HG03066 (cell line): ENCODE data around the gene RAB40B.
"Not testable (repeated sequence)": the region's sequence is repeated elsewhere in the genome, so short reads cannot be mapped to it uniquely, and the experiment has no call there.

Experiments used
- ATAC-seq: cut with Tn5 transposase; IDR thresholded peaks from one replicate; pipeline ENCODE4 v1.9.1; 2021; ENCODE audit warnings: low read depth; ENCODE audit not compliant: unreplicated experiment

Gene RAB40B

DNA sequence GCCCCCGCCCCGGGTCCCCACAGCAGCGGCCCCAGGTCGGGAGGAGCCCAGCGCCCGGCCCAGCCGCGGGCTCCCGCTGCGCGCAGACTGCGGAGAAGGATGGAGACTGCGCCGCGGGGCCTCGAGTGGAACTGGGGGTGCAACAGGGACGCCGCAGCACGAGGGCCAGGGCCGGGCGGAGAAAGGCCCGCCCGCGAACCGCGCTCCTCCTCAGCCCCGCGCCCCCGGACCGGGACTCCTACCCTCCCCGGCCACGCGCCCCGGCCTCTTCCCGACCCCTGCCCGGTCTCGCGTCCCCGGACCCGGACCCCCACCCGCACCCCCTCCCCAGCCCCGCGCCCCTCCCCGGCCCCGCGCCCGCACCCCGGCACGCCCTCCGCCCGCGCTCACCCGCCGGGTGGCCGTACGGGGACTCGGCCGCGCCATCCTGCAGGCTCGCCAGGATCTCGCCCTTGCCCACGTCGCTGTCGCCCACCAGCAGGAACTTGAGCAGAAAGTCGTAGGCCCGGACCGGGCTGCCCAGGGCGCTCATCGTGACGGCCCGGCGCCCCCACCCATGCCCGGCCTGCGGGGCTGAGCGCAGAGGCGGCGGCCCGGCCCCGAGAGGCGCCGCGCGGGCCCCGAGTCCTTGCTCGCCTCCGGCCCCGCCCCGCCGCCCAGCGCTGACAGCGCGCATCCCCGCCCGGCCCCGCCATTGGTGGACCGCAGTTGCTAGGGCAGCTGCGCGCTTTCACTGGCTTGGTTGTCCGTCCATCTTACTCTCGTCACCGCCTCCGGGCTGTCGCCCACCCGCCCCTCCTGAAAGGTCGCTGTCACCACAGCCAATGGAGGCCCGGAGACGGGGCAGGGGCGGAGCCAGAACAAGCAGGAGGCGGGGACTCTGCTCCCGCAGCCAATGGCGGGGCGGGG is at the start of gene RAB40B:
Gene RAB40B (minus strand): TSS at position 634 of the 909 bp plus-strand sequence. CDS start 102 bp downstream, at position 532.
- ATAC-seq, result peak; percentile 97

DNA sequence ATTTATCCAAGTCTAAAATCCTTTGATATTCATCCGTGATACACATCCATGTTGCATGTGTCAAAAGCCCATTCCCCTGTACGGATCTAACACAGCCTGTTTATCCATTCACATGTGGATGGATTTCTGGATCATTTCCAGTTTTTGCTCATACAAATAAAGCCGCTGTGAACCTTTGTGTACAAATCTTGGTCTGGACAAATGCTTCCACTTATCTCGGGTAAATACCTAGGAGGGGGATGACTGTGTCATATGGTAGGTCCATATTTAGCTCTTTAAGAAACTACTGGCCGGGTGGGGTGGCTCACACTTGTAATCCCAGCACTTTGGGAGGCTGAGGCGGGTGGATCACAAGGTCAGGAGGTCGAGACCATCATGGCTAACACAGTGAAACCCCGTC is 47.0 kb upstream of the RAB40B start:
- ATAC-seq, result no peak

GRCh38 chr17:82744736-82745135 is 46.2 kb upstream of the RAB40B start:
- not testable (repeated sequence) for ATAC-seq

DNA sequence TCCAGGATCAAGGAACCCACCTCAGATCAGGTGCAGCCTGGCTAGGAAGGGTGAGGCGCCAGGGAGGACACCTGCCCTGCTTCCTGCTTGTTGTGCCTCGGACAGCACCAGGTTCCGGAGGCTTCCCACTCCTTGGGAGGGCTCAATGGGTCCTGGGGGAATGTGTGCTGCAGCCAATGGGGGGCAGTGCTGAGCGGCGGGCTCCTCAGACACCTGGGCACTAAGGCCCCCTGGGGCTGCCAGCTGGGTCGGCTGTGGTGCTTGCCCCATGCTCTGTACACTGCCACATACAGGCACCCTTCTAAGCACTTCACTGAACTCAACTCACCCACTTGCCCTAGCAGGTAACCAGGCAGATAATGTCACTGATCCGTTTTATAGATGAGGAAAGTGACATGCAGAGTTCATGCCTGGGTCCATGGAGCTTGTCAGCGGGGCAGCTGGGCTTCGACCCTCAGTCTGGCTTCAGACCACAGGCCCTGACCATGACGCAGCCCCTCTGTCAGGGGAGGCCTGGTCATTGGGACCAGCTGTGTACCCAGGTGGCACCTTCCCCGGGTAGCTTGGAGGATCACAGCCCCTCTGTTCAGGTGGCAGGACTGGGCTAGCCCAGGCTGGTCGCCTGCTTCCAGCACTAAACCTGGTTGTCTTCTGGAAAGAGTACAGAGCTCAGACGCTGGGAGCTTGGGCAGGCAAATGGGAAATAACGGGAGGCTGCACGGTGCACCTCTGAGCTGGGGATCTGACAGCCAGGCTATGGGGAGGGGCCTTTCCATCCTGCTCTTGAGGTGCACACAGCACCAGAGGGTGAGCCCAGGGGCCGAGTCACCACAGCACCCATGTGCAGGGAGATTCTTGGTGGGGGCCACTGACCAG is 45.1 kb upstream of the RAB40B start:
- ATAC-seq, result no peak

- no peak for ATAC-seq
These were observed 42.6 kb upstream of the RAB40B start for GRCh38 chr17:82740906-82741759.

- ATAC-seq, result no peak
These were observed 39.7 kb upstream of the RAB40B start for GRCh38 chr17:82737967-82738877.

GRCh38 chr17:82736511-82737185 is 38.1 kb upstream of the RAB40B start:
- no peak for ATAC-seq

DNA sequence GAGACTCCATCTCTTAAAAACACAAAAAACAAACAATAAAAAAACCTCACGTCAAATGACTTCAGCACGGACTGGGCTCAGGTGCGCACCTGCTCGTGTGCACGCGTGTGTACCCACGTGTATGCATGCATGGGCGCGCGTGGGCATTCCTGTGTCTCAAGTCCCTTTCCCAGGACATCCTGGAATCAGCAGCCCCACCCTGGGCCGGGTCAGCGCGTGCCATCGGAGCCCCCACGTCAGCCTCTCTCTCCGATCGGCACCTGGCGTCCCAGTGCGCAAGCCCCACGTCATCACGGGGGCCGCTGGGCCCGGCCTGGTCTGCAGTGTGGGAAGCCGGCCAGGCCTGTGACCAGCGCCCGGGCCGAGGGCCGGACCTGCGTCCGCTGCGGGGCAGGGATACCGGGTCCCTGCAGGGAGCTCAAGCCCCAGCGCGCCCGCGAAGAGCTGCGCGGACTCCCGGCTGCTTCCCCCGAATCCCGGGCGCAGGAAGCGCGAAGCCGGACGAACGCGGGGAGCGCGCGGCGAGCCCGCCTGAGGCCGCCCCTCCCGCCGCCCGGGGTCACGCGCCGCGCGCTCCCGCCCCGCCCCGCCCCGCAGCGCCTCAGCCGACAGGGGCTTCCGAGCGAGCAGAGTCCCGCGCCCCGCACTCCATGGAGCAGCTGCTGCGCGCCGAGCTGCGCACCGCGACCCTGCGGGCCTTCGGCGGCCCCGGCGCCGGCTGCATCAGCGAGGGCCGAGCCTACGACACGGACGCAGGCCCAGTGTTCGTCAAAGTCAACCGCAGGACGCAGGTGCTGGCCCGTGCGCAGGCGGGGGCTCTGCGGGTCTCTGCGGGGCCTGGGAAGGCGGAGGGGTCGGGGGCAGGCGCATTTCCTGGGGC is 36.7 kb upstream of the RAB40B start, which contains the start of gene FN3K:
Gene FN3K (plus strand): TSS at position 629 of the 880 bp plus-strand sequence. CDS start 22 bp downstream, at position 651.
- no peak for ATAC-seq

GRCh38 chr17:82732118-82732743 is 33.7 kb upstream of the RAB40B start:
- no peak for ATAC-seq

DNA sequence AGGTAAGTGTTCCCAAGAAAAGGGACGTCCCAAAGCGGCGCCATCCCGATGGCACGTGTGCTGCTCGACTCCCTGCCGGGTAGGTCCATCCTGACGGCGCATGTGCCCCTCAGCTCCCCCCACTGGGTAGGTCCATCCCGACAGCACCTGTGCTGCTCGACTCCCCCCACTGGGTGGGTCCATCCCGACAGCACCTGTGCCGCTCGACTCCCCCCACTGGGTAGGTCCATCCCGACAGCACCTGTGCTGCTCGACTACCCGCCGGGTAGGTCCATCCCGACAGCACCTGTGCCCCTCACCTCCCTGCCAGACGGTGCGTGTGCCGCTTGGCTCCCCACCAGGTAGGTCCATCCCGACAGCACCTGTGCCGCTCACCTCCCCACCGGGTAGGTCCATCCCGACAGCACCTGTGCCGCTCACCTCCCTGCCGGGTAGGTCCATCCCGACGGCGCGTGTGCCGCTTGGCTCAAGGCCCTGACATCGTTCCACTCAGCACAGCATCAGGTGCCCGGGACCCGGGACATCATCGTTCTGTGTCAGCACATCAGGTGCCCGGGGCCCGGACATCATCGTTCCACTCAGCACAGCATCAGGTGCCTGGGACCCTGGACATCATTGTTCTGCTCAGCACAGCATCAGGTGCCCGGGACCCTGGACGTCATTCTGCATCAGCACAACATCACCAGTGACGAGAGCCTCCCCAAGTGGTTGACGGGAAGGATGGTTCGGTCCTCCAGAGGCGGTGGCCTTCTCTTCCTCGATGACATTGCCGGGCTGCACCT is 31.2 kb upstream of the RAB40B start:
- no peak for ATAC-seq

- ATAC-seq, result no peak
These were observed 27.9 kb upstream of the RAB40B start for GRCh38 chr17:82726427-82726826.

DNA sequence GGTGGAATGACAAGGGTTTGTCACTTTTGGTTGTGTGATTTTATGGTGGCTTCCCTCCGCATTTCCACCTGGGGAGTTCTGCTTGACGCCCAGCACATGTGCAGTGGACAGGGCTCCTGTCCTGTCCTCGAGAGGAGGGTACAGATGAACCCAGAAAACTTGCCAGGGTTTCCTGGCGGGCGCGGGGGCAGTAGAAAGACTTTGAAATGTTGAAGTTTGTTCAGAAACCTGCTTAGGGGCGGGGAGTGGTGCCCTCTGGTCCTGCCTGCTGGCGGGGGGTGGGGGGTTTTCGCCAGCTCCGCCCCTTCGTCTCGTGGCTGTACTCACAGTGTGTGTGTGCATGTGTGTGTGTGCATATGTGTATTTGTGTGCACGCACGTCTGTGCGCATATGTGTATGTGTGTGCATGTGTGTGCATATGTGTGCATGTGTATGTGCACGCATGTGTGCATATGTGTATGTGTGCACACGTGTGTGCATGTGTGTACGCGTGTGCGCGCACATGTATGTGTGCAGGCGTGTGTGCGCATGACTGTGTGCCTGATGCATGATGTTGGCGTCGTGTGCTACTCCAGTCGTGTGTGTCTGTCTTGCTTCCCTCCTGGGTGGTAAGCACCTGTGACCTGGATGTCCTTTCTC is 24.8 kb upstream of the RAB40B start:
- ATAC-seq, result no peak

DNA sequence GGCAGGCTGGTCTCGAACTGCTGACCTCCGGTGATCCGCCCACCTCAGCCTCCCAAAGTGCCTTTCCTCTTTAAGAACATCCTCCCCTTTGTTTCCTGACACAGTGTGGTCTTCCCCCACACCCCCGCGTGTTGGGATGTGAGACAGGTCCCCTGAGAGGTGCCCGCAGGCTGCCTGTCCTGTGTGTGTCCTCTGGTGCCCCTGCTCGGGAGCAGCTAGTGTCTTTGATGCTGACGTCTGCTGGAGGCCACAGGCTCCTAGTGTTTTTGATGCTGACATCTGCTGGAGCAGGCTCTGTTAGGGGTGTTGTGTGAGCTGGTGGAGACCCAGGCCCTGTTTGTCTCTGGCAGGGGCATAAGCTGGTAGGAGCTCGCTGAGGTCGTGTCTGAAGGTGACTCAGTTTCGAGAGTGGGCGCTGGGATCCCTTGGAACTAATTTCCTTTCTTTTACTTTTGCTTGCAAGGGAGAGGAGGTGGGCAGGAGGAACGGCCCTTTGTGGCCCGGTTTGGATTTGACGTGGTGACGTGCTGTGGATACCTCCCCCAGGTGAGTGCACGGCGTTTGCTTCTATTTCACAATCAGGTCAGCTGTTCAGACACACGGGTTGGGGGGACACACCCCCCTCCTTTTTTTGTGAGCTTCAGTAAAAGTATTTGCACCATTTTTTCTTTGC is 24.0 kb upstream of the RAB40B start:
- no peak for ATAC-seq

- ATAC-seq, result no peak
These were observed 21.7 kb upstream of the RAB40B start for GRCh38 chr17:82720204-82720603.

DNA sequence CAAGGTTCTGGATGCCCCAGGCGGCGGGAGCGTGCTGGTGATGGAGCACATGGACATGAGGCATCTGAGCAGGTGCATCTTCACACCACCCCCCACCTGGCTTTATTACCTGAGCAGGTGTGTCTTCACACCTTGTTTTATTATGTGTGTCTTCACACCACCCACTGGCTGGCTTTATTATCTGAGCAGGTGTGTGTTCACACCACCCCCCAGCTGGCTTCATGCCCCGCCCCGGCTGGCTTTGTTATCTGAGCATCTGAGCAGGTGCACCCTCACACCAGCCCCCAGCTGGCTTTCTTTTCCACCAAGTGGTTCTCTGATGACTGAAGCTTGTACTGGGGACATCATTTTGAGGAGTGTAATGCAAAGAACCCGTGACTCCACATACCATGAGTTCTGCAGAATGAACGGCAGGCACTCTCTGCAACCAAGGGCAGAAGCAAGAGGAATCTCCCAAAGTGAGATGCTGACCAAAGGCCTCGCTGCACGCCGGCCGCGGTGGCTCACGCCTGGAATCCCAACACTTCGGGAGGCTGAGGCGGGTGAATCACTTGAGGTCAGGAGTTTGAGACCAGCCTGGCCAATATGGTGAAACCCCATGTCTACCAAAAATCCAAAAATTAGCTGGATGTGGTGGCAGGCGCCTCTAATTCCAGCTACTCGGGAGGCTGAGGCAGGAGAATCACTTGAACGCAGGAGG is 20.6 kb upstream of the RAB40B start:
- ATAC-seq, result no peak
